Smooth muscle cell (in vitro differentiated cells): ENCODE results near the gene KEL. TPM values are rescaled to one million over a fixed set of nuclear protein-coding genes. Genes with fewer than 3 reads are reported as not detected.

Experiments
- DNase-seq: peaks from one replicate; lab custom pipeline; 2025; ENCODE audit not compliant: unreplicated experiment; lab: John Stamatoyannopoulos, UW
- H2AFZ ChIP-seq: fragments of 200-600 bp; sonication (generic); 2 replicates; pipeline ENCODE4 v1.6.0; 2016; ENCODE audit warnings: antibody characterized with exemption, low read depth, mild to moderate bottlenecking
- H3F3A ChIP-seq: fragments of 200-600 bp; sonication (generic); 2 replicates; pipeline ENCODE4 v1.6.0; 2017; ENCODE audit warnings: antibody characterized with exemption, low read depth
- H3K27ac ChIP-seq: fragments of 200-600 bp; sonication (generic); 2 replicates; pipeline ENCODE4 v1.5.1; 2016; ENCODE audit warnings: low read depth, mild to moderate bottlenecking
- H3K27me3 ChIP-seq: fragments of 200-600 bp; sonication (generic); 2 replicates; pipeline ENCODE4 v1.6.1; 2016; ENCODE audit warnings: low read depth, mild to moderate bottlenecking
- H3K36me3 ChIP-seq: fragments of 200-600 bp; sonication (generic); 2 replicates; pipeline ENCODE4 v1.5.1; 2016; ENCODE audit warnings: low read depth
- H3K4me1 ChIP-seq: fragments of 200-600 bp; sonication (generic); 2 replicates; pipeline ENCODE4 v1.5.1; 2016; ENCODE audit warnings: low read depth
- H3K4me2 ChIP-seq: fragments of 200-600 bp; sonication (generic); 2 replicates; pipeline ENCODE4 v1.6.0; 2016; ENCODE audit warnings: mild to moderate bottlenecking
- H3K4me3 ChIP-seq: fragments of 200-600 bp; sonication (generic); 2 replicates; pipeline ENCODE4 v1.5.1; 2016; ENCODE audit warnings: mild to moderate bottlenecking
- H3K79me2 ChIP-seq: fragments of 200-600 bp; sonication (generic); 2 replicates; pipeline ENCODE4 v1.6.0; 2016; ENCODE audit warnings: low read depth, mild to moderate bottlenecking
- H3K9ac ChIP-seq: fragments of 200-600 bp; sonication (generic); 2 replicates; pipeline ENCODE4 v1.6.0; 2016; ENCODE audit warnings: low read depth
- H3K9me3 ChIP-seq: fragments of 200-600 bp; sonication (generic); replicated peaks from 2 replicates; pipeline ENCODE4 v1.5.1; 2016; ENCODE audit warnings: low read depth
- H4K20me1 ChIP-seq: fragments of 200-600 bp; sonication (generic); 2 replicates; pipeline ENCODE4 v1.6.0; 2016; ENCODE audit warnings: low read depth
- CTCF ChIP-seq: fragments of 200-600 bp; sonication (generic); IDR thresholded peaks from 2 replicates; pipeline ENCODE4 v1.5.1; 2017; ENCODE audit warnings: borderline replicate concordance, mild to moderate bottlenecking, antibody characterized with exemption; ENCODE audit not compliant: insufficient read depth, poor library complexity, severe bottlenecking
- WGBS: methylation state at CpG from one replicate; pipeline ENCODE4 v1.1.7; 2016; ENCODE audit warnings: low lambda C conversion rate; 5-methylcytosine and 5-hydroxymethylcytosine counted together
- polyA plus RNA-seq: library from polyadenylated mRNA; unstranded; fragments of >200 nt; fragmentation: Nextera tagmentation; extraction: Ambion mirVana; gene quantifications from 2 replicates; pipeline ENCODE4 v1.2.1, GENCODE V29; 2016
- total RNA-seq: library from RNA; depleted of rRNA; stranded (reverse); fragments of >200 nt; gene quantifications from 2 replicates; pipeline ENCODE4 v1.2.3, GENCODE V29; 2014

KEL gene
- total and polyA plus RNA-seq, 2 experiments from 2014 or later: 0.09 to 0.56 TPM

DNA sequence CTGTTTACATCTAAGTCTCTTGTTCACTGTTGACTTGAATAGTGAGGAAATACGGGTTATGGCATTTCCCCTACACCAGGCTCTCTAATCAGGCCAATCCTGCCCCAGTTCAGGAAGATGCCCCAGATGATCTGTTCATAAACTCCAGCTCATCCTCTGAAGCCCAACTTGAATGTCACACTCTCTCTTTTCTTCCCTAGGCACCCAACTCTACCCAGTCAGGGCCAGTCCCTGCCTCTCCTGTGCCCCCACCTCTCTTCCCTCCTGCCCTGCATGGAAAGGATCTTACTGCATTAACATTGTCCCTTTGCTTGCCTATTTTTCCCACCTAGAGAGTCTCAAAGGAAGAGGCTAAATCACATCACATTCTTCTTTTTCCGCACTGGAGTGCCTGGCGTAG, 66.0 kb downstream of the KEL start:
- 94% methylated on average over 3 of the region's 3 CpGs for WGBS
- H4K20me1 ChIP-seq: no peaks in the 10 kb centered on the region
- no peak overlapping the region for H2AFZ ChIP-seq
- no peaks in the 10 kb centered on the region for H3K4me1 ChIP-seq
- no peaks in the 10 kb centered on the region for H3F3A ChIP-seq
- H3K9me3 ChIP-seq: no peaks in the 10 kb centered on the region
- H3K79me2 ChIP-seq: no peaks in the 10 kb centered on the region
- no peak for DNase-seq
- no peak for TF ChIP-seq CTCF
- no peaks in the 10 kb centered on the region for H3K36me3 ChIP-seq
- no peak overlapping the region for H3K9ac ChIP-seq
- no peak overlapping the region for H3K27ac ChIP-seq
- H3K4me3 ChIP-seq: no peak overlapping the region
- no peak overlapping the region for H3K4me2 ChIP-seq
- peaks cover 20% of the 10 kb centered on the region for H3K27me3 ChIP-seq

GRCh38 chr7:142894985-142895593, 67.1 kb downstream of the KEL start:
- 65% methylated on average over 6 of the region's 6 CpGs for WGBS
- Histone ChIP-seq H3K9me3 (no peaks in the 10 kb centered on the region), H3K27ac (no peak overlapping the region), H4K20me1 (no peaks in the 10 kb centered on the region), H3K27me3 (peaks cover 20% of the 10 kb centered on the region), H3K4me1 (no peaks in the 10 kb centered on the region), H3K36me3 (no peaks in the 10 kb centered on the region), H2AFZ (no peak overlapping the region), H3F3A (no peaks in the 10 kb centered on the region), H3K79me2 (no peaks in the 10 kb centered on the region), H3K4me2 (no peak overlapping the region), H3K9ac (no peak overlapping the region), H3K4me3 (no peak overlapping the region)
- no peak for TF ChIP-seq CTCF
- no peak for DNase-seq

- H3K9ac ChIP-seq: no peak overlapping the region
- no peaks in the 10 kb centered on the region for H4K20me1 ChIP-seq
- H3K4me1 ChIP-seq: no peaks in the 10 kb centered on the region
- H3K9me3 ChIP-seq: no peaks in the 10 kb centered on the region
- WGBS: 88% methylated on average over 12 of the region's 12 CpGs
- no peak for DNase-seq
- H3K79me2 ChIP-seq: no peaks in the 10 kb centered on the region
- no peaks in the 10 kb centered on the region for H3K36me3 ChIP-seq
- H2AFZ ChIP-seq: no peak overlapping the region
- no peak for TF ChIP-seq CTCF
- H3K27me3 ChIP-seq: peaks cover 20% of the 10 kb centered on the region
- no peaks in the 10 kb centered on the region for H3F3A ChIP-seq
- no peak overlapping the region for H3K27ac ChIP-seq
- no peak overlapping the region for H3K4me2 ChIP-seq
- H3K4me3 ChIP-seq: no peak overlapping the region
These were observed 67.8 kb downstream of the KEL start for GRCh38 chr7:142894112-142894984.
